ENCODE results near the gene CTNS.
"Not testable (repeated sequence)": the region's sequence is repeated elsewhere in the genome, so short reads cannot be mapped to it uniquely, and the experiment has no call there.

CTNS gene

DNA sequence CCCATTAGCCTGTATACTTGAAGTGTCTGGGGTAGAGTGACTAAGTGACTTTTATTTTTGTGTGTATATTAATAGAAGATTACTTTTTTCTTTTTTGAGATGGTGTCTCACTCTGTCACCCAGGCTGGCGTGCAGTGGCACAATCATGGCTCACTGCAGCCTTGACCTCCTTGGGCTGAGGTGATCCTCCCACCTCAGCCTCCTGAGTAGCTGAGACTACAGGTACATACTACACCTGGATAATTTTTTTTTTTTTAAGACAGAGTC, 69.1 kb downstream of the CTNS start:
- in situ Hi-C loops (cut with HindIII; ENCODE audit: low sequenced_read_pairs), result not testable (repeated sequence)

DNA sequence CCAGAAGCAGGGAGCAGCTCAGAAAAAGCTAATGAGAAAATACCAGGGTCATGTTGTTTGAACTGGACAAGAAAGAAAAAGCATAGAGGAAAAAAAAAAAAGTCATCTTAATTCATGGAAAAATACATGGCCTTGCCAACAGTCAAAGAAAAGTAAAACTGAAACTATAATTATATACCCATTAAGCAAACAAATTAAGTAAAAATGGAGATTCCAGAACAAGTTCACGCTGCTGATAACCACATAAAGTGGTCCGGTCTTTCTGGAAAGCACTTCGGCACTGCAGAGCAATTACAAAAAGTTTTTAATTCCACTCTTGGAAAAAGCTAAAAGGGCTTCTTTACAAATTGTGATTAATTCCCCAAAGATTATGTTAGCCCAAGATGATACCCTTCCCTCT, 71.8 kb downstream of the CTNS start:
- in situ Hi-C loops (cut with HindIII; ENCODE audit: low sequenced_read_pairs), result no loop called here

DNA sequence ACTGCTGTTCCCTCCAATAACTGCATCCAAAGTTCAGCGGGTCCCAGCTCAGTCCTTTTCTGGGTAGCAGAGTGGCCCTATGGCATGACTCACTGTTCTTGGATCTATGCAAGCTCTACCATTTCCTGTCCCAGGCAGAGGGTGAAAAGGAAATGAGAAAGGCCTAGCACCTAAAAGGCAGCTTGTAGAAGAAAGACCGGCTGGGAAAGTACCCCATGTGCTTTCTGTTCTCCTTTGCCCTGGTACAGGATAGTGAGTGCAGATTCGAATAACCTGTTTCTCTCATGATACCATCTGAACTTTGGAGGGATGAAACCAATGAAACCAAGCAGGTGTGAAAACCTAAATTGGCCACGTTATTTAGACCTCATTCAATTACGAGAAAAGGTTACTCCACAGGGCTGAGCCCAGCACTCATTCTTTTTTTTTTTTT, 74.4 kb downstream of the CTNS start:
- in situ Hi-C loops (cut with HindIII; ENCODE audit: low sequenced_read_pairs), result no loop called here
